ENCODE results near the gene FOXD4L1. TPM values are rescaled to one million over a fixed set of nuclear protein-coding genes. Genes with fewer than 3 reads are reported as not detected.
"Not testable (repeated sequence)": the region's sequence is repeated elsewhere in the genome, so short reads cannot be mapped to it uniquely, and the experiment has no call there.

The FOXD4L1 gene
- total RNA-seq = under 1 TPM; 0.17 to 0.71 TPM
- polyA plus RNA-seq (ENCODE audit: insufficient read length in 6 of 6) = under 1 TPM in 5 of 6 donors, not detected in 1; 0.14 to 0.44 (median 0.32) TPM
- long read RNA-seq, donor 1 = 0 reads
- long read RNA-seq, donor 2, partial matches to known transcripts = 0 of 1 reads
- long read RNA-seq, donor 2, other reads (novel, unspliced or antisense) = 0 of 1 reads
- long read RNA-seq, donor 3 = 0 reads
- long read RNA-seq, donor 4 = 0 reads
- long read RNA-seq, donor 5 = 0 reads
- long read RNA-seq, donor 6 = 0 reads
- long read RNA-seq, donor 7 = 0 reads
- long read RNA-seq, donor 8 = 0 reads
- long read RNA-seq, donor 9 = 0 reads
- long read RNA-seq, donor 10 = 0 reads
- long read RNA-seq, donor 11 = 0 reads
- long read RNA-seq, donor 12 = 0 reads

DNA sequence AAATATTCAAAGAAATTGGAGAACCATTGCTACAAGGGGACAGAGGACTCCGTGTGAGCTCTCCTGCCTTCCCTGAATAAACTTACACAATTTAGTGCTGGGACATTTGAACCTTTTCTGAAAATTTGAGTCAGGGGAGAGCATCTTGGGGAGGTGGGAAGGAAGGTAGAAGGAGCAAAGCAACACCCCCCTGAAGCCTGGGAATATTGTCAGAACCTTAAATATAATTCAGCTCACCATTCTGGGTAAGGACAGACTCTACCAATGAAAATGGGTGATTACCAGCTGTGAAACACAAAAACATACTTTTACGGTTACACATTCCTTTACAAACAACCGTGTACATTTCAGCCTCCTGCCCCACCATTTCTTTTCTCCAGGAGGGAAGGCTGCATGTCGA, at the start of gene FOXD4L1:
TSS of gene FOXD4L1 (plus strand) at position 301 of the 400 bp plus-strand sequence. CDS start 592 bp downstream, outside the sequence.
- ATAC-seq; H3K4me3 ChIP-seq; H3K27ac ChIP-seq; H3K9me3 ChIP-seq; H3K36me3 ChIP-seq; intact Hi-C loops (cut with DNase I); DNase-seq: not testable (repeated sequence)
- peaks cover 0 to 48% of the 10 kb centered on the region in 2 donors for H3K27me3 ChIP-seq
- peaks cover 0 to 20% of the 10 kb centered on the region in 2 donors for H3K4me1 ChIP-seq

DNA sequence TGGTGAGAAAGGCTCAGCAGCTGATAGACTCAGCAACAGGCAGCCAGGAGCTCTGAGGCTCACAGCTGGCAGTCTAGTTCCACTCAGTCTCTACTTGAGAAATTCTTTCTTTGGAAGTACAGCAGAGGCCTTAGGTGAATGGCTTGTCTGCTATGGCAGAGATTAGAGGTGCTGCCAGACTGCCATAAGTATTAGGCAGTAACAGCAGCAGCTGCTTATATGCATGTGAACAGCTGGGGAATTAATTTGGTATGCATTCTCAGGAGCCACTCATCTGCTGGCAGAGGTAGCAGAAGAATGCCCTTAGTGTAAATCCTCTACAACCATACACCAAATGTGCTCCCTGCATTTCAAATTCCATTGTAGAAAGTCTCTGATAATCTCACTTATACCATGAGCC, 32.7 kb upstream of the FOXD4L1 start:
- H3K27me3 ChIP-seq; intact Hi-C loops (cut with DNase I); H3K36me3 ChIP-seq; H3K9me3 ChIP-seq; H3K4me1 ChIP-seq; H3K4me3 ChIP-seq; ATAC-seq; H3K27ac ChIP-seq: not testable (repeated sequence)
- peak in 1 of 4 donors; percentile 0 for DNase-seq

DNA sequence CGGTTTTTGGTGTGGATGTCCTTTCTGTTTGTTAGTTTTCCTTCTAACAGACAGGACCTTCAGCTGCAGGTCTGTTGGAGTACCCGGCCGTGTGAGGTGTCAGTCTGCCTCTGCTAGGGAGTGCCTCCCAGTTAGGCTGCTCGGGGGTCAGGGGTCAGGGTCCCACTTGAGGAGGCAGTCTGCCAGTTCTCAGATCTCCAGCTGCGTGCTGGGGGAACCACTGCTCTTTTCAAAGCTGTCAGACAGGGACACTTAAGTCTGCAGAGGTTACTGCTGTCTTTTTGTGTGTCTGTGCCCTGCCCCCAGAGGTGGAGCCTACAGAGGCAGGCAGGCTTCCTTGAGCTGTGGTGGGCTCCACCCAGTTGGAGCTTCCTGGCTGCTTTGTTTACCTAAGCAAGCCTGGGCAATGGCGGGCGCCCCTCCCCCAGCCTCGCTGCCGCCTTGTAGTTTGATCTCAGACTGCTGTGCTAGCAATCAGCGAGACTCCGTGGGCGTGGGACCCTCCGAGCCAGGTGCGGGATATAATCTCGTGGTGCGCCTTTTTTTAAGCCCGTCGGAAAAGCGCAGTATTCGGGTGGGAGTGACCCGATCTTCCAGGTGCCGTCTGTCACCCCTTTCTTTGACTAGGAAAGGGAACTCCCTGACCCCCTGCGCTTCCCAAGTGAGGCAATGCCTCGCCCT, 21.6 kb upstream of the FOXD4L1 start:
- H3K4me3 ChIP-seq; ATAC-seq; intact Hi-C loops (cut with DNase I); H3K36me3 ChIP-seq; H3K27me3 ChIP-seq; DNase-seq; H3K9me3 ChIP-seq; H3K4me1 ChIP-seq; H3K27ac ChIP-seq: not testable (repeated sequence)

DNA sequence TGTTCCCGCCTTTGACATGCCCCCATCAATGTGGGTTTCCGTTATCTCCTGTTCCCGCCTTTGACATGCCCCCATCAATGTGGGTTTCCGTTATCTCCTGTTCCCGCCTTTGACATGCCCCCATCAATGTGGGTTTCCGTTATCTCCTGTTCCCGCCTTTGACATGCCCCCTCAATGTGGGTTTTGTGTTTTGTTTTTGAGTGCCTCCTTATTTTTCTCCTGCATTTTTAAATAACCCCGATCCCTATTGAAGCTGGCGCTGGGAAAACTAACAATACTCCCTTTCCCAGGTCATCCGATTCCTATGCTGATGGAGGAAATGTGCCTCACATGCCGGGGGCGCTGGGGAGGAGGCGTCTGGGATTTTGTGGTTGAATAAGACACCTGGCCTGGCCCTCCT, 1.9 kb upstream of the FOXD4L1 start:
- H3K36me3 ChIP-seq; H3K27ac ChIP-seq; intact Hi-C loops (cut with DNase I); H3K4me3 ChIP-seq; DNase-seq; ATAC-seq; H3K9me3 ChIP-seq; H3K4me1 ChIP-seq: not testable (repeated sequence)
- H3K27me3 ChIP-seq = peaks cover 0 to 30% of the 10 kb centered on the region in 2 donors

DNA sequence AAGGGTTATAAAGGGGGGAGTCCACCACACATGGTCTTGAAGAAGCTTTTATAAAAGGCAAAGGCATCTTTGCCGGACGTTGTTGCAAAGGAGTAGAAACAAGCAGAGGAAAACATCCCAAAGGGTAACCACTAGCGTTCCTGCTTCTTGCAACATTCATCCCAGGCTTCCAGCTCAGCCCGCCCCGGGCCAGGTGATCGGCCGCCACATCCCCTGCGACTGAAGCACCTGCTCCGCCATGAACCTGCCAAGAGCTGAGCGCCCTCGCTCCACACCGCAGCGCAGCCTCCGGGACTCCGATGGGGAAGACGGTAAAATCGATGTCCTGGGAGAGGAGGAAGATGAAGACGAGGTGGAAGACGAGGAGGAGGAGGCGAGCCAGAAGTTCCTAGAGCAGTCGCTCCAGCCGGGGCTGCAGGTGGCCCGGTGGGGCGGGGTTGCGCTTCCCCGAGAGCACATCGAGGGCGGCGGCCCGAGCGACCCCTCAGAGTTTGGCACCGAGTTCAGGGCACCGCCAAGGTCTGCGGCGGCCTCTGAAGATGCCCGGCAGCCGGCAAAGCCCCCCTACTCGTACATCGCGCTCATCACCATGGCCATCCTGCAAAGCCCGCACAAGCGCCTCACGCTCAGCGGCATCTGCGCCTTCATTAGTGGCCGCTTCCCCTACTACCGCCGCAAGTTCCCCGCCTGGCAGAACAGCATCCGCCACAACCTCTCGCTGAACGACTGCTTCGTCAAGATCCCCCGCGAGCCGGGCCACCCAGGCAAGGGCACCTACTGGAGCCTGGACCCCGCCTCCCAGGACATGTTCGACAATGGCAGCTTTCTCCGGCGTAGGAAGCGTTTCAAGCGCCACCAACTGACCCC, 787 bp downstream of the FOXD4L1 start:
- ATAC-seq; H3K36me3 ChIP-seq; H3K27ac ChIP-seq; intact Hi-C loops (cut with DNase I); H3K9me3 ChIP-seq; H3K4me3 ChIP-seq: not testable (repeated sequence)
- Histone ChIP-seq H3K4me1 (peaks cover 0 to 29% of the 10 kb centered on the region in 2 donors), H3K27me3 (peaks cover 0 to 56% of the 10 kb centered on the region in 2 donors)
- peak in 1 of 4 donors; percentile 69 for DNase-seq

DNA sequence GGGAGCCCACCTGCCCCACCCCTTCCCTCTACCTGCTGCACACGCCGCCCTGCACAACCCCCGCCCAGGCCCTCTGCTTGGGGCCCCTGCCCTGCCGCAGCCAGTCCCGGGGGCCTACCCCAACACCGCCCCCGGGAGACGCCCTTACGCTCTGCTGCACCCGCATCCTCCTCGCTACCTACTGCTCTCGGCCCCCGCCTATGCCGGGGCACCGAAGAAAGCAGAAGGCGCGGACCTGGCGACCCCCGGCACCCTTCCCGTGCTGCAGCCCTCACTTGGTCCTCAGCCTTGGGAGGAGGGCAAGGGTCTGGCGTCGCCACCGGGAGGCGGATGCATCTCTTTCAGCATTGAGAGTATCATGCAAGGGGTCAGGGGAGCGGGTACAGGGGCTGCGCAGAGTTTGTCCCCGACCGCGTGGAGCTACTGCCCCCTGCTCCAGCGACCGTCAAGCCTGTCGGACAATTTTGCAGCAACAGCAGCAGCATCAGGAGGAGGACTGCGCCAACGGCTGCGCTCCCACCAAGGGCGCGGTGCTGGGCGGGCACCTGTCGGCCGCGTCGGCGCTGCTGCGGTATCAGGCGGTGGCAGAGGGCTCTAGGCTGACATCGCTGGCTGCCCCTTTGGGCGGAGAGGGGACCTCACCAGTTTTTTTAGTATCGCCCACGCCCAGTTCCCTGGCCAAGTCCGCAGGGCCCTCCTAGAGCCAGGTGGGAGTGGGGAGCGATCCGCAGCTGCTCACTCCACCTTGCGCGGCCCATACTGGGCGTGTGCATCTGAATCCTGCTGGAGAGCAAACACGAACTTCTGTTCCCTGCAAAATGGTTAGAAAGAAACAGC, 1.6 kb downstream of the FOXD4L1 start:
- H3K9me3 ChIP-seq; H3K36me3 ChIP-seq; DNase-seq; H3K27ac ChIP-seq; intact Hi-C loops (cut with DNase I); ATAC-seq; H3K4me3 ChIP-seq: not testable (repeated sequence)
- Histone ChIP-seq H3K4me1 (peaks cover 0 to 30% of the 10 kb centered on the region in 2 donors), H3K27me3 (peaks cover 0 to 61% of the 10 kb centered on the region in 2 donors)

DNA sequence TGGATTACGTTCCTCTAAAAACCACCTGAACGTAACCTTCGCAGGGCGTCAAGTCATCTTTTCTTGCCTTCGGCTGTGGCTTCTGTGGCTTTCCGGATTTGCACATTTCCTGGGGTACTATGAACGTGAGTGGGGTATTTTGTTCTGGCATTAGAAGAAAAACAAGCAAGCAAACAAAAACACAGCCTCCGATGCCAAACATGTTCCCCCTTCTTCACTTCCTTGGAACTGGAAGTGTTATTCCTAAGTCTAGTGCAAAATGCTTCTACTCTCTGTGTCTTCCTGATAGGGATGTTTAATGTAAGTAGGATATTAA, 2.2 kb downstream of the FOXD4L1 start:
- H3K4me3 ChIP-seq; DNase-seq; H3K9me3 ChIP-seq; H3K36me3 ChIP-seq; H3K27ac ChIP-seq; ATAC-seq; intact Hi-C loops (cut with DNase I): not testable (repeated sequence)
- peaks cover 0 to 30% of the 10 kb centered on the region in 2 donors for H3K4me1 ChIP-seq
- peaks cover 0 to 67% of the 10 kb centered on the region in 2 donors for H3K27me3 ChIP-seq

DNA sequence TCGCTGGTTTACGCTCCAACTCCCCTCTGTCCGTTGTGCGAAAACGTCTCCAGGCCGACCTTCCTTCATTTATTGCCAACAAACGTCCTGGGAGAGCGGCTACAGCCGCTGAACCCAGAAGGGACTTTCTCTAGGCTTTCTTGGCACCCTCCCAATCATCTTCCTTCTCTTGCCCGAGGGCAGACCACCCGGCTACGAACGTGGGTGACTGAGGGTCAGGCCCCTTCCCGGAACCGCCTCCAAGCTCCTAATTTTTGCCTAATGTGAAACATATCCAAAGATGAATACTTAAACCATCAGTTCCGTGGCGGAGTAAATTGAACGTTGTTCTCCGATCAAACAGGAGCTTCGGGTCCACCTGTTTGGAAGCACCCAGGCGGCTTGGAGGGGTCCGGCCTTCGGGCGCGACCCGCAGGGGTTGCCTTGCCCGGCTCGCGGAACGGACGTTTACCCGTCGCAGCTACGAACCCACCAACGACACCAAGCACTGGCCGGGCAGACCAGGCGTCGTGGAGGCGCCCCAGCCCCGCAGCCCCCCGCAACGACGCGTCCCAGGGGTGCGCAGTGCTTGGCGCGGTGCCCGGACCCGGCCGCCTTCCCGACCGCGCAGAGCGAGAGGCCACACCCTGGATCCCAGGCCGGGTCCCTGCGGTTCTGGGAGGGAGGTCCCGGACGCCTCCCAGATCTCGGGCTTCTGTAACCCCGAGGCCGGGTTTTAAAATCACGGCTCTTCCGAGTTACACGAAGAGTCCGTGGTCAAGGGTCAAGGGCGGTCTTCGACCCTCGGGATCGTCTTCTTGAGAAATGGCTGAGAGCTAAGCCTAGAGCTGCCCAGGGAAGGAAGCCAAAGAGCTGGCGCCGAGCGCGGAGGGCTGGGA, 4.0 kb downstream of the FOXD4L1 start:
- Histone ChIP-seq H3K27me3 (peaks cover 0 to 82% of the 10 kb centered on the region in 2 donors), H3K4me1 (peaks cover 0 to 30% of the 10 kb centered on the region in 2 donors), H3K4me3 (peak overlapping the region in 1 of 2 donors; percentile 45)
- H3K36me3 ChIP-seq; H3K9me3 ChIP-seq; H3K27ac ChIP-seq; intact Hi-C loops (cut with DNase I): not testable (repeated sequence)
- DNase-seq (peak in 2 of 4 donors; percentile 9 to 65), ATAC-seq (peak; percentile 30)

DNA sequence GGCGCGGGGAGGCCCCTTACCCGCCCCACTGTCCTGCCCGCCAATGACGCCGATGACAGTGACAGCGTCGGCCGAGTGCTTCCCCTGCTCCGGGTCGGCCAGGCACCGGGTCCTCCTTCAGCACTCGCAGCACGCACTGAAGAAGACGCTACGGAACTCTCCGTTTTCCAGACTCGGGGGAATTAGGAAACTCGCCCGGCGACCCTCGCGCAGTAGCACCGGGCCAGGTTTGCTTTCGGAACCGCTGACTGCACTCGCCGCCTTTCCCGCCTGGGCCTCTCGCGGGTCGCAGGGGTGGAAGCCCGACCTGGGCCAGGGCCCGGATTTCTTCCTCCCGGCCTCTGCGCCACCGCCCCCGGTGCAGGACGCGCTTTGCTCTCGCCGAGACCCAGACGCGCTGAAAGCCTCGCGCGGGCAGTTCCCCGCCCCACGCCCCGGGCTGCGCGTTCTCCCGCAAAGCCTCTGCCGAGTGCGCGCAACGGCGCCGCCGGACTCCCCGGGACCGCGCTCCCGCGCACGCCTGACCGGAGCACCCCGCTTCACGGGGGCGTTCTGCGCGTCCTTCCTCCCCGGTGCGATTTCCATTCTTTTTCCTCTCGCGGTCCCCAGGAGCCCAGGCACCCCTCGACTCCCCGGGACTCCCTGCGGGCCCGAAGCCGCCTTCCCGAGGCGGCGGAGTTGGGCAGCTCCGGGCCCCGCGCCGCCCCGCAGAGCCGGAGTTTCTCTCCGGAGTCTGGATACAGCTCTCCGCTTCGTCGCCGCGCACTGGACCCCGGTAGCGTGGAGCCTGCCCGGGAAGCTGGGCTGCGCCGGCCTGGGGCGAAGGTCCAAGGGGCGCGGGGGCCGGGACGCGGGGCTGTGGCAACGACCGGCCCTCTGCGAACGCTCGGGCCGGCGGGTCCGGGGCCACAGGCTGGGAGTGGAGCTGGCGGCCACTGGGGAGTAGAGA, 4.9 kb downstream of the FOXD4L1 start:
- Histone ChIP-seq H3K4me1 (peaks cover 0 to 30% of the 10 kb centered on the region in 2 donors), H3K4me3 (peak overlapping the region in 1 of 2 donors; percentile 45), H3K27me3 (peaks cover 7 to 91% of the 10 kb centered on the region in 2 donors)
- DNase-seq (peak in 2 of 4 donors; percentile 25 to 89), ATAC-seq (peak; percentile 62)
- H3K9me3 ChIP-seq; intact Hi-C loops (cut with DNase I); H3K27ac ChIP-seq; H3K36me3 ChIP-seq: not testable (repeated sequence)

DNA sequence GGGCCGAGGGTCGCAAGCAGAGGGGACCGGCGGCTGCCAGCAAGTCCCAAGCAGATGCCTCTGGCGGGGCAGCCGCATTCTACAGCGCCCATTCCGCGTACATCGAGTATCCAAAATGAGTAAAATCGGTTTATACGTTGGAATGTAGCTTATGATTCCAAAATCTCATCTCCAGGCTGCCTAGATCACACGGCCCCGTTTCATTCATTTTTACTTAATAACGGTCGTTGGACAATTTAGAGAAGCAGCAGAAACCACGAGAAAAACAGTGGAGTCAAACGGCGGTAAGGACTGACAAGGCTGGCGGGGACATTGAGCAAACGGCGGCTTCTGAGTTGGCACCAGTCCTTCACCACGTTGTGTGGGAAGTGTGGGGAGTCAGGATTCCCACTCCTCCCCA, 5.6 kb downstream of the FOXD4L1 start:
- H3K36me3 ChIP-seq; H3K9me3 ChIP-seq; ATAC-seq; H3K27ac ChIP-seq; intact Hi-C loops (cut with DNase I): not testable (repeated sequence)
- peaks cover 0 to 29% of the 10 kb centered on the region in 2 donors for H3K4me1 ChIP-seq
- peaks cover 7 to 92% of the 10 kb centered on the region in 2 donors for H3K27me3 ChIP-seq
- peak overlapping the region in 1 of 2 donors; percentile 45 for H3K4me3 ChIP-seq
- DNase-seq = peak in 1 of 4 donors; percentile 7
